ENCODE results near the gene ERF.

DNA sequence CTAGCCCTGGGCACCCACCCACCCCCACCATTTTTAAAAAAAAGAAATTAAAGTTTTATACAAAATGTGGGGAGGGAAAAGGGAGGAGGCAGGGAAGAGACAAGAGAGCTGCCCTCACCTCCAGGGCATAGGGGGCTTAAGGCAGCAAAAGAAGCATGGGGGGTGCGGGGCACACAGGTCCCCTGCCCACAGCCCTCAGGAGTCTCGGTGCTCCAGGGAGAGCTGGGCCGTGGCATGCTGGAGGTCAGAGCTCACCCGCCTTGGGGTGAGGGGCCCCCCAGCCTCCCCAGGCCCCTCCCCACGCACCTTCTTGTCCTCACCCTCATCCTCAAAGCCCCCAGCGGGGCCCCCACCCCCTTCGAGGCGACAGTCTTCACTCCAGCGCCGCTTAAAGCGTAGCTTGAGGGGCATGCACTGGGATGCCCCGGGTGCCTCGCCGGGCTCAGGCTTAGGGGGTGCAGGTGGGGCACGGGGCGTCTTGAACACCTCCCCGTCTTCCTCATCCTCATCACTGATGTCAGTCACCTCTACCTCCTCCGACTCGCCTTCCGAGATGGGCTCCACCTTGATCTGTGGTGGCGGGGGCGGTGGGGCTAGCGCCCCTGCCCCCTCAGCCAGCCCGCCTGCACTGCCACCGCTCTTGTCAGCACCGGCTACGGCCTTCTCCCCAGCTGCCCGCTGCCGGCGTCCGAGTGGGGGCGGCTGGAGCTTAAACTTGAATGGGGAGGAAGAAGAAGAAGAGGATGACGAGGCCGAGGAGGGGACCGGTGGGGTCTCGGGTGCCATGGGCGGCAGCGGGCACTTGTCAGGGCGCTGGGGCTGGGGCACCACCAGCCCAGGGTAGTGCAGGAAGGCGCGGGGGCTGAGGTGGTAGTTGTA is 6.4 kb downstream of the ERF start:
- TF ChIP-seq, protein P1, sequence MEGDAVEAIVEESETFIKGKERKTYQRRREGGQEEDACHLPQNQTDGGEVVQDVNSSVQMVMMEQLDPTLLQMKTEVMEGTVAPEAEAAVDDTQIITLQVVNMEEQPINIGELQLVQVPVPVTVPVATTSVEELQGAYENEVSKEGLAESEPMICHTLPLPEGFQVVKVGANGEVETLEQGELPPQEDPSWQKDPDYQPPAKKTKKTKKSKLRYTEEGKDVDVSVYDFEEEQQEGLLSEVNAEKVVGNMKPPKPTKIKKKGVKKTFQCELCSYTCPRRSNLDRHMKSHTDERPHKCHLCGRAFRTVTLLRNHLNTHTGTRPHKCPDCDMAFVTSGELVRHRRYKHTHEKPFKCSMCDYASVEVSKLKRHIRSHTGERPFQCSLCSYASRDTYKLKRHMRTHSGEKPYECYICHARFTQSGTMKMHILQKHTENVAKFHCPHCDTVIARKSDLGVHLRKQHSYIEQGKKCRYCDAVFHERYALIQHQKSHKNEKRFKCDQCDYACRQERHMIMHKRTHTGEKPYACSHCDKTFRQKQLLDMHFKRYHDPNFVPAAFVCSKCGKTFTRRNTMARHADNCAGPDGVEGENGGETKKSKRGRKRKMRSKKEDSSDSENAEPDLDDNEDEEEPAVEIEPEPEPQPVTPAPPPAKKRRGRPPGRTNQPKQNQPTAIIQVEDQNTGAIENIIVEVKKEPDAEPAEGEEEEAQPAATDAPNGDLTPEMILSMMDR (IDR thresholded peaks at IDR 0.05; ENCODE audit: extremely low read depth in 1 of 2, insufficient read depth in 1 of 2, low read depth in 1 of 2, low read length in 2 of 2) = no peak
- TF ChIP-seq POLR2A (IDR thresholded peaks at IDR 0.05; ENCODE audit: low read depth, low read length) (no peak), POLR2AphosphoS5 (IDR thresholded peaks at IDR 0.05; ENCODE audit: insufficient read depth, low read depth, low read length) (no peak), EZH2 (IDR thresholded peaks at IDR 0.05; ENCODE audit: borderline replicate concordance, low read depth, low read length, severe bottlenecking) (no peak), GATA2 (IDR thresholded peaks at IDR 0.05; ENCODE audit: insufficient read depth, insufficient read length, low read depth, low read length) (no peak), FOS (IDR thresholded peaks at IDR 0.05; ENCODE audit: borderline replicate concordance, insufficient read depth, low read length) (no peak), JUN (IDR thresholded peaks at IDR 0.05; ENCODE audit: borderline replicate concordance, insufficient read depth, insufficient read length, low read depth) (no peak), MYC (IDR thresholded peaks at IDR 0.05; ENCODE audit: low read depth, low read length) (no peak)
- TF ChIP-seq, protein P2, sequence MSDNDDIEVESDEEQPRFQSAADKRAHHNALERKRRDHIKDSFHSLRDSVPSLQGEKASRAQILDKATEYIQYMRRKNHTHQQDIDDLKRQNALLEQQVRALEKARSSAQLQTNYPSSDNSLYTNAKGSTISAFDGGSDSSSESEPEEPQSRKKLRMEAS (IDR thresholded peaks at IDR 0.05; ENCODE audit: insufficient read depth, insufficient read length) = no peak
